Glomerular endothelial cell (primary cell): ENCODE data around the gene ARID5B. TPM values are rescaled to one million over a fixed set of nuclear protein-coding genes. Genes with fewer than 3 reads are reported as not detected.

ENCODE experiments used
- DNase-seq: peaks from one replicate; pipeline ENCODE4 v3.0.0-alpha.2; 2011; ENCODE audit warnings: low read depth, low spot score; ENCODE audit errors: extremely low read depth
- total RNA-seq: library from RNA; depleted of rRNA; stranded (reverse); fragments of >200 nt; gene quantifications from 2 replicates; pipeline ENCODE4 v1.2.3, GENCODE V29; 2015

ARID5B gene
- total RNA-seq, 1 donor from 2014 or later = 9.9 TPM

DNA sequence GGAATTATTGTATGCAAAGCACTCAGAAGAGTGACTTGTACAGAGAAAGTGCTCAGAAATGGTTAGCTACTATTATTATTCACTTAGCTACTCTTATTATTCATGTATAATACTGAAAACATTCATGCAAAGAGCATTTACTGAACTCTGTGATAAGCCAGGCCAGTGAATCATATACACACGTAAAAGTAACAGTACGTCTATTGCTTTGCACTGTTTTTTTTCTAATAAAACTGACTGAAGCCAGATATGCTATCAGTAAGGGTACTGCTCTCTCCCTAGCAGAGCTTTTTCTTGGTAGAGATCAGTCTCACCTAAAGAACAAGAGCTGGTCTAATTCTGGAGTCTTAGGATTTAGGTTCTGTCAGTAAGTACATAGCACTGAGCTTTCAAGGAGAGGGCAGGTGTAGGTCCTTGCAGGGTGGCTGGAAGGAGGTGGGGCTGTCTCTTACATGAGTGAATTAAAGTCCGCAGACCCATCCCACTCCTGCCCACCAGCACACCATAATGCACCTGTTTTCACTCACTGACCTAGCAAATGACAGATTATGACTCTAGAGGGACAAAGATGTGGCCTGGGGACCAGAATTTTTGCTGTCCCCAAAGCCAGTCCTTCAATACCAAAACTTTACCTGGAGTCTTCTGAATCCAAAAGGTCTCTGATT is 145.9 kb downstream of the ARID5B start:
- no peak for DNase-seq

DNA sequence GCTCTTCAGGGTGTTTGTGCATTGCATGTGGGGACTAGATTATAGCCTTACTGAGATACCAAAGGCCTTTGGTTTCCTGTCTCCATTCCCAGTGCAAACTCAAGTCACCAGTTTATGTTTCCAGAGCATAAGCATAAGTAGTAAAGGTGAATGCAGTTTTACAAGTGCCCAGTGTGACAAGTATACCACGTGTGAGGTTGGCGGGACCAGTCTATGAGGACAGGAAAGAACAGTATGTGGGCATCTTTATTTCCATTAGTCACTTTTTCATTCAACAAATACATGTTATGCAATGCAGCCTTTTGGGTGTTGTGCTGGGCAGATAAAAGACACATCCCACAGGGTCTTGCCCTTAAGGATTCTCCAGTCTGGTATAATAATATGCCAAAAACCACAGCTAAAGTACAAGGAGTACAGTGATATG is 146.5 kb downstream of the ARID5B start:
- no peak for DNase-seq

DNA sequence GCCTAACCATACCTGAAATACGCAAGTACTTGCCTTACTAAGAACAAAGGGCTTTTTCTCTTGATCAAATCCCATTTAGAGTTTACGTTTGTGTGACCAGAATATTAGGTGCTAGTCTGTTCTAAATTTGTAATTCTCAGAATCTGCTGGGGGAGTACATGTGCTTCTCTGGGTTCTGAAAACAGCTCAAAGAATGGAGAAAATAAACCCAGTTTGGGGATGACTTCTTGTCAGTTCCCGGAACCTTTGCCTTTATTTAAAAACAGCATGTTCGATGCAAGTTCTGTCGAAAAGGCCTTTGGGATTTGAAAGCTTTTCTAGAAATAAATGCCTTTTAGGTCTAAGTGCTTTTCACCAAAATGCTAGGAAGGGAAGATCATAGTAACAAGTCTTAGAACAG is 147.0 kb downstream of the ARID5B start:
- no peak for DNase-seq

DNA sequence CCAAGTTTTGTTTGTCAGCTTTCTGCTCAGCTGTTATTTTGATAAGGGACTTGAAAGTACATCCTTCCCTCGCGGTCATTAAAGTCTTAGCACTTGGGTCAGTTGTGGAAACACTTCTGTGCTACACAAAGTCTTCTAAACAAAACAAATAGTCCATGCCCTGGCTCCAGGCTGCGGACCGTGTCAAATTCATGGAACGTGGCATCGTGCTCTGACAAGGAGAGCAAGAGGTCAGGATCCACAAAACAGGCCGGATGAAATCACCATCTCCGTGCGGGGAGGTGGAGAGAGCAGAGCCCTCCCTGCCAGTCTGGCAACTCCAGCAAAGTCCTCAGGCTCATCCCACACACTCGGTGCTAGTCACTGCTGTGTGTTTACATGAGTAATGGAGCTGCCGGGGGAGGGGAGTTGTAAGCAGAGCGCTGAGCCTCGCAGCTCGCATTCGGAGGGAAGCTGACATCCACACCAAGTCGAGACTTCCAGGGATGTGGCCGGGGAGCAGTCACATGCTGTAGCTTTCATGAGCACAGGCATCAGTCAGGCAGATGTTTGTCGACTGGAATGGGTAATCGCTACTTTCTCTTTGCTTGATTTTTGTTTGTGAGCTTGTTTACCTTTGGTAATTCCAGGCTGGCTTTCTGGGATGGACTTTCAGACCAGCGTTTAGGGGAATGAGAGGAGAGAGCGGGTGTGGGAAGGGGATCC is 147.6 kb downstream of the ARID5B start:
- DNase-seq = peak; percentile 64

DNA sequence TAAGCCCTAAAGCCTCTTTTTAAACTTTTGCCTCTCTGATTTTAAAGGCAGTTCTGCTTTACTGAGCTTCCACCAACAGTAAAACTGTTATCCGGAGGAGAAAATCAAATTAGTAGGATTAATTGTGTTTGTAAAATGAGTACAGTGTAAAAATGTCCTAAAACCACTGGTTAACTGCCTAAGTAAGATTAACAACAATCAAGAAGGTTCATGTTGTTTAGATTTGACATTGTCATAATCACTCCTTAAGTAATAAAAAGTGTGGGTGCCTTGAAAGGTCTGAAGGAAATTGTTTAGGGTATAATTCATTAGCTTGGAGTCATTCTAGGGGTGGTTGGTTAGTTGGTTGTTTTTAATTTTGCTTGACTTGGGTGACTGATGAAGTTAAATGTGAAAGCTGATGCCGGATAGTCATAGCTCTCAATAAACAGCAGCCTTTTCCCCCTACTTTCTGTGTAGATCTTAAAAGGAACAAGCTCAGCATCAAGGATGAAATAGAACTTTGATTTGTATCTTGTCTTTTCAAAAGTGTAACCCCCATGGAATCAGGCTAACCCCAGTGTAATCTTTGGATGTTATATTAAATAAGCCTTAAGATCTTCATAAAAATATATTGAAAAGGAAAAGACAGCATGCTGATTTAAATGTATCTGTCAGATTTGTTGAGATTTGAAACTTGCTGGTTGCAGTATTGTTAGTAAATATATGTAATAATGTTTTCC is 148.3 kb downstream of the ARID5B start:
- no peak for DNase-seq

DNA sequence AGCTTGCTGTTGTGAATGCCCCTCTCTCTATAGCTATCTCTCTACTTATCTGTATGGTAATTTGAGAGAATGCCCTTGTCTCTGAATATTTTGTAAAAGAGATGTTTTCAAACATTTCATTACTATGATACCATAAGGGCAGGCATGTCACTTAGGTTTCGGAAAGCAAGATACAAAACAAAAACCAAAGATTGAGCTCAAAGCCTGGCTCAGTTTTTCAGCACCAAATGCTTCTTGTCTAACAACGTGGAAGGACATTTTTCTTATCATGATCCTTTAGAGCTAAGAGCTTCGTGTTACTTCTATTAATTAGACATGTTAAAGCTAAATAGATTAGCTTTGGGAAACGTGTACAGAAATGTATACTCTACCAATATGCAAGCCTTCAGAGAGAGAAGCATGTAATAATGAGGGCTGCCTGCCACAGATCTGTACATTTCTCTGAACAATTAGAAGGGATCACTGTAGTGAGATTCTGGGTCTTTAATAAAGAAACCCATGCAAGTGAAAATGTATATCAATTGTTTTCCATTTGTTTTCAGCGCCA is 148.9 kb downstream of the ARID5B start:
- no peak for DNase-seq

DNA sequence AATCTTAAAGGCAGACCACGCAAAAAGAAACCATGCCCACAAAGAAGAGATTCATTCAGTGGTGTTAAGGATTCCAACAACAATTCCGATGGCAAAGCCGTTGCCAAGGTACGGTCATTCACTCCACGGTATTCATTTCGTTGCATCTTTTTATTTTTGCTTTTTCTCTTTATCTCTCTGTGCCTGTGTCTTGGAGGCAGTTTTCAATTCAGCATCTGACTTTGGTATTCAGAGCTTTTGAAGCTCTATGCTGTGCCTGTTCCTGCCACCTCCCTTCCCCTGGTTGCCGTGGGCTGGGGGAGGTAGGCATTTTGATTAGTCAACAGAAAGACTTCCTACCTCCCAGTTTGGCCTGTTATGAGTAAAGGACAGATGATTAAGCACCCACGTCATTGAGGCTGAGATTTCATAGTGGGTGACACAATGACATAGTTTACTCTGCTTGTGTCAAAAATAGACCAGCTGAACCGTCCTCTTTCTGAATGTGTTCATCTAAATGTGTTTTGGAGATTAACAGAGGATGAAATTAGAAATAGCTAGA is 149.5 kb downstream of the ARID5B start:
- DNase-seq = no peak

DNA sequence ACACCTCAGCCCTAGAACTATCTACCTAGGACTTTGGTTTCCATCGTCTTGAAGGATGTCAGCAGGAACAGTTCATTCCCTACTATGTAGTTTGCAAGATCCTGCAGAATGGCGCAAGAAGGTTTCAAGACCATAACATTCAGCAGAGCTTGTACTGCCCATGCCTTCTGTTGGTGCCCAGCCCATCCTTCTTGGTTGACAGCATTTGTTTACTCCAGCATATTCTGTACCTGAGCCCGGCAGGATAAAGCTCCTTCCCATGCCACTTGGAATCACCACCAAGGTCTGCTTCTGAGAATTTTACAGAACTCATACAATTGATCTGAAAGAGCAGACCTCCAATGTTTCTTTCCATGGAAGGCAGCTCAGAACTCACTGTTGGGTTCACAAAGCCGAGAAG is 150.8 kb downstream of the ARID5B start:
- no peak for DNase-seq

DNA sequence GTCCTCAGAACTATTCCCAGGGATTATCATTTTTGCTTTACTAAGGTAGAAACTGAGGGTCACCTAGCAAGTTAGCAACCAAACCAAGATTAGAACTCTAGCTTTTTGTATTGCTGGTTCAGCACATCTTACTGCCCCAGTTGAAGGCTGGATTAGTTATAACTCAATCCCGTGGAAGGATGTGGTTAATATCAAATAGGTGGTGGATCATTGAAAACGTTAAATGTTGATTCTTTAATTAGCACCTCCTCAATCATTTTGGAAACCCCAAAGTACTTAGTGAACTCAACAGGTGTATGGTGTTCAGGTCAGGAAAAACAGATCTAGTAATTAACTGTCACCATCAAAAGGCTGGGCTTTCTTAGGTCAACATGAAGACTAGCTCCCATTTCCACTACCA is 152.4 kb downstream of the ARID5B start:
- DNase-seq = no peak

DNA sequence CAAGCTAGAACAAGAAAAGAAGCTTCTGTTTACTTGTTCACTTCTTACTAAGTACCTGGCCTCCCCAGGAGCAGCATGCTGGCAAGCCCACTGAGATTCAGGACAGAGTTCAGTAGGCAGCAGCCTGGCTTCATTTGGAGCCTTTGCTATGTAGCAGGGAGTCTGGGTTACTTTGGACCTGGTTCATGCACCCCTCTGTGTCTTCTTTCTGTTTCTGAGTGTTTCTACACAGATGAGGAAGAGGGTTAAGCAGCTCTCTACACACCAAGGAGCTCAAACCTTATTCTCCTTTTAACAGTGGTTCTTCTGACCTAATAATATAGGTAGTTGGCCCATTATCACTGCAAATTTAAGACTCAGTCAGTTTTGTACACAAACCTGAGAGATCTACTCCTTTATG is 152.9 kb downstream of the ARID5B start:
- no peak for DNase-seq

DNA sequence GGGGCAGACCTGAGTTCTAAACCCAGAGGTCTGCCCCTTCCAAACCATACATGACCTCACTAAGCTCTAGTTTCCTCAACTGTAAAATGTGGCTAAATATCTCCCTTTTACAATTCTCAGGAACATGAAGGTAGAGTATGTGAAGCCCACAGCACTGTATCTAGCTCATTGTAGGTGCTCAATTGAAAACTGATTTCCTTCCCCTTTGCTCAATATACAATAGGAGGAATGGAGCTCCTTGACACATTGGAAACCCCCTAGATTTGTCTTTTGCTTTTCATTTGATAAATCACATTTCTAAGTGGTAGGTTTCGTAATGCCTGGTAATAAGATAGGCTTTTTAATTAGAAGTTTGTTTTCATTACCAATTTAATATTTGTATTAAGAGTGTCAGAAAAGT is 153.3 kb downstream of the ARID5B start:
- DNase-seq = no peak

DNA sequence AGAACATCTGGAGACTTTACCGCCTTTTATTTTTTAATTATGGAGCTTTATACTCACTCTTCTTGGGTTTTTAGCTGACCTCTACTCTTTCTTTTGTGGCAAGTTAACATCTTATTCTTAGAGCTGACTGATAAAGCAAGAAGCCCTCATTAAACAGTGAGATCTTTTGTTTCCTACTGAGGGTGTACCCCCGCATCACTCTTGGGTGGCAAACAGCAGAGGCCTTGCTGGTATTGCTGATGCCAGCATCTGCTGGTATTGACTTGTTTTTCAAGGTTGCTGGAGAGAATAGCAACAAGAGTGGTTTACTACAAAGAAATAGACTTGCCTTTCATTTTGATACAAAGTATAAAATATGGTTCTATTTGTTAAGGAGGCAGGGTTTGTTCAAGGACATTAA is 154.7 kb downstream of the ARID5B start:
- DNase-seq = no peak

DNA sequence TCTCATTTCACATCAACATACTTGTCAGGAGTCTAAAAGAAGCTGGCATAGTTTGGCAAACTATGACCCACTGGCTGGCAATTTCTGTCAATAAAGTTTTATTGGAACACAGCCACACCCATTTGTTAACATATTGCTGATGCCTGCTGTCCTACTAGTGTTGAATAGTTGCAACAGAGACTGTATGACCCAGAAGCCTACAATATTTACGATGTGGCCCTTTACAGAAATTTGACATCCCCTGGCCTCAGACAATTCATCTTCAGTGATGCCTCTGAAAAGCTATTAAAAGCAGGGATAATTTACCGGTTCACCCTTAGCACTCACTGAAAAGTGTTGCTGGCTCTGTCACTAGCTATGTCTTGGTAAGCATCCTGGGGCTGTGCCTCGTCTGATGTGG is 155.2 kb downstream of the ARID5B start:
- DNase-seq = no peak

DNA sequence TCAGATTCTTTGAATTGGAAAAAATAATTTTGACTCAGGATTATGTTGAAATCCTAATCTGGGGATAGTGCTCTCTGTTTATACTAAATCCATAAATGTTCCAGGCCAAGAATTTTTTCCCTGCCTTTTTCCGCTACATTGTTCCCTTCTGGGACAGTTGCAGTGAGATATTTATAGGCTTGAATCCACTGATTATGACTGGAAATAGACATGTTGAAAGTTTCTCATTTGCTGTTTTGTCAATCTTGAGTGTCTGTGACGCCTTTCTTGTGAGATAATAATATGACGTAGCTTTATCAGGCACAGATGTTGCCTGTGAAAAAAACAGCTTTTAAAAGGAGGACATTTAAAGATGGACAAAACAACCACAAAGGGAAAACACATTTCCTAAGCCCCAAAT is 155.9 kb downstream of the ARID5B start:
- DNase-seq = no peak

DNA sequence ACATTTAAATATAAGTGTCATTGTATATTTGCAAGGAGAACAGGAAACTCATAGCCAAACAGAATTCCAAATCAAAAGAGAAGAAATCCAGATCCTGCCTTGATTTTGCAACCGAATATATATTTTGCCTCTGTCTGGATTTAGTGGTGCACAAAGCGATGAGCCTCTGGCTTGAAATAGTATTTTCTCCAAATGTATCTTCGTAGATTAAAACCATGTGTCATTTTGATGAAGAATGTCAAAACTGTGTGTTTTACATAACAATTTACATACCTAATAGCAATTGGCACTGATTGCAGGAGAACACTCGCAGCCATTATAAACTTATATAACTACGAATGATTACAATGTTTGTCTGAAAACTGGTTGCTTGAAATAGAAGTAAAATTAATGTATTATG is 156.4 kb downstream of the ARID5B start:
- no peak for DNase-seq

DNA sequence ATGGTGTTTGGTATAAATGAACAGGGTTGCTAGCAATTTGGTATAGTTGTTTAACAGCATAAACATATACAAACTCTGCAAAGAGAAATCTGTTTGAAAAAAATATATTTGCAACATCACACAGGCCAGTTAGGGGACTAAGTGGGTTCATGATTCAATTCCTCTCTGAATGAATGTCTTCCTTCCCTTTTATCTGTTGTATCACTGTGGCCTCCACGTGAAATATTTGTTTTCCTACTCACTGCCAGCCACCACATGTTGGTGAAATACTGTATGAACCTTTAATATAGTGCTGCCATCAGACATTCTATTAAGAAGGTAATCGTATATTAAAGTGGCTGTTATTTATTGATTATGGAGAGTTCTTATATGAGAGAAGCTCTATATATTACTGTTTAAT is 157.0 kb downstream of the ARID5B start:
- DNase-seq = no peak

DNA sequence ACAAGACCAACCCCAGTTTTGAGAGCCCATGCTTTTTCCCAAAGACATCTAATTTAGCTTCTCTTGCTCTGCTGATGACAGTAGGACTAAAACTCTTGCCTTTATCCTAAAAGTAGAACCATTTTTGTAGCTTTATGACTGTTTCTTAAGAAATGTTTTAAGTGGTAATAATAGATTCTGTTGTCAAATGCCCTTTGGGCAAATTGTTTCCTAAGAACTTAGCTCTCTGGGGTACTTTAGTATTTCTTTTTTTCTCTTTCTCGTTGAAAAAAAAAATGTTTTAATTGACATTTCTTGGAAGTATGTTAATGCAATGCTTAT is 157.4 kb downstream of the ARID5B start:
- DNase-seq = no peak

DNA sequence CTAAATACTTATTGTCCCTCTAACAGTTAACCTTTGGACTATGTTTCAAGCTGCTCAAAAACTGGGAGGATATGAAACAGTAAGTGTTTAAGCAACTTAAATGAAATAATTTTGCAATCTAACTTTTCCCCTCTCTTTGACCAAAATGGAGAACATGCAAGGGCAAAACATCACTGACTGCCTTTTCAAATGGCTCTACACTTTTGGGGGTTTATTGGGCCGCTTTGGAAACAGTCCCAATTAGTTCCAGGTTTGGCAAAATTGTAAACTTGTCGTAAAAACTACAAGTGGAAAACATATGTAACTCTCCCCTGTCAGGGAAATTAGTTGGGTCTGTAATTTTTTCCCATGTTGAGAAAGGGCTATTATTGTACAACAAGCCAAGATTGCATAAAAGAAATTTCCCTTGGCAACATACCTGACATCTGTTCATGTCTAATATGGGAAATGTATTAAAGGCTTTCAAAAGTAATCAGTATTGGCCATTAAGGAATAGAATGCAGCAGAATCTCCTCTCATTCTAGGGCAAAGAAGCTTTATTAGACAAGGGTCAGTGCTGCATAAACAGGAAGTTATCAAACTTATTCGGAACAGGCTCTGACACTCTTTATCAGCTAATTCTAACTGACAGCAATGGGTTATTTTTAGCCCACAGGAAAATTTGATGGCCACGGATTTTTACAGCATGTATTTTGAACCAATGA is 157.9 kb downstream of the ARID5B start:
- DNase-seq = no peak

DNA sequence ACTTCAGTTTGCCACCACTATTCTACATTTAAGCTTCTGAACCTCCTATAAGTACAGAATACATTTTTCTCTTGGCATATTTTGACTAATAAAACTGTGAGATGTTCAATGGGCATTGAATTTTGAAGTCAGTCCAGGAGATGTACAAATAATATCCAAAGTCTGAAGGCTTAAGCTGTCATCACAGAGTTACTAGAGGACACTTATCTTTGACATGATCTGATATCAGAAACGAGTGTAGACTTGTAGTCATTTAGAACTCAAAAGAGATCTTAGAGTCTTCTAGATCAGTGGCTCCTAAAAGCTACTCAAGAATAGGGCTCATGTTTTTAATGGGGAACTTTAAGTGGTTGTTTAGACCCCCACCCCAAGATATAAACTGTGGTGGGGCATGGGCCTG is 160.5 kb downstream of the ARID5B start:
- DNase-seq = no peak

DNA sequence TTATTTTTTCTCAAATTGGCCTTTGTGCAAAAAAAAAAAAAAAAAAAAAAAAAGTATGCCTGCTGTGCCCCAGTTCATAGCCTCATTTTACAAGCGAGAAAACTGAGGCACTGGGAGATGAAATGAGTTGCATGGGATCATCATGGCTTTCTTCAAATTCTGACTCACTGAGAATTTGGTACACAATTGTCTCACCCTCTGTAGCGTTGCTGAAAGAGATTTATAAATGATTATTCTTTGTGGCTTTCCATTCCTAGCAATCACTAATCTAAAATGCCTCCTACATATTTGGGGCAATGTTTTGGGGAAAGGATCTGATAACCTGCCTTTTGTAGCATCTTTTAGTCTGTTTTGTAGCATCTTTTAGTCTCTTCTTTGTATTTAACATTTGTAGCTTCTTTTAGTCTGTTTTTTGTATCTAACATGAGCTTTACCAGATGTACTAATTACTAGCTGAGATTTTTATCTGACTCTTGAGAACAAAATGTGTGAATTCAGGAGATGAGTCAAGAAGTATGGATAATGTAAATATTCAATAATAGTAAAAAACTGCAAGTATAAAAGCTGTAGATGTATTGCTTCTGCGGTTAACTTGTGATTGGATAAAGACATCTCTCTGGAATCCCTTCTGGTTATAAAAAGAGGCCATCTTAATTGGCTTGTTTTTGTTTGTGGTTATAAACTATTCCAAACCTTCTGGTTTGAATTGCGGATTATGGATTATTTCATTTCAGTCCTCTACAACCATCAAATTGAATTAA is 161.4 kb downstream of the ARID5B start:
- no peak for DNase-seq
